Gastroesophageal sphincter (tissue), 4 donors: Measurements from ENCODE around the gene PRDM13. TPM values are rescaled to one million over a fixed set of nuclear protein-coding genes. Genes with fewer than 3 reads are reported as not detected.
"Not testable (repeated sequence)": the region's sequence is repeated elsewhere in the genome, so short reads cannot be mapped to it uniquely, and the experiment has no call there.

Source experiments
- ATAC-seq: fragments of 150-250 bp; one replicate; pipeline ENCODE4 v1.9.1; 2016; ENCODE audit warnings: mild to moderate bottlenecking, moderate library complexity
- H3K27ac ChIP-seq, 4 donors: fragments of 200-600 bp; sonication (generic) in 3 of 4; 1 replicate in 3 of 4; 2 replicates in 1 of 4; pipeline ENCODE4 v1.5.1; 2016 to 2019
- H3K27me3 ChIP-seq: fragments of 200-600 bp; sonication (generic); one replicate; pipeline ENCODE4 v1.5.1; 2019
- H3K36me3 ChIP-seq, 2 donors: fragments of 200-600 bp; sonication (generic); one replicate each; pipeline ENCODE4 v1.5.1; 2019; ENCODE audit warnings: control low read depth in 1 of 2
- H3K4me1 ChIP-seq, 3 donors: fragments of 200-600 bp; sonication (generic); 1 replicate in 2 of 3; 2 replicates in 1 of 3; pipeline ENCODE4 v1.5.1; 2016 to 2019; ENCODE audit warnings: control low read depth in 2 of 3
- H3K4me3 ChIP-seq, 2 donors: fragments of 200-600 bp; sonication (generic); one replicate each; pipeline ENCODE4 v1.5.1; 2019; ENCODE audit warnings: mild to moderate bottlenecking in 1 of 2, moderate library complexity in 1 of 2
- H3K9me3 ChIP-seq, 3 donors: fragments of 200-600 bp; sonication (generic); one replicate each; pipeline ENCODE4 v1.5.1; 2017 to 2019; ENCODE audit warnings: control low read depth in 2 of 3
- EP300 ChIP-seq: sonication (generic); formaldehyde crosslinking; IDR thresholded peaks from one replicate; pipeline ENCODE4 v1.6.1; 2017; ENCODE audit warnings: antibody characterized with exemption, mild to moderate bottlenecking
- POLR2A ChIP-seq, 2 donors: fragments of 450-650 bp; IDR thresholded peaks; one replicate each; pipeline ENCODE4 v1.6.1; 2017; ENCODE audit warnings: antibody characterized with exemption in 2 of 2, mild to moderate bottlenecking in 2 of 2, moderate library complexity in 1 of 2
- POLR2AphosphoS5 ChIP-seq: sonication (generic); formaldehyde crosslinking; IDR thresholded peaks from one replicate; pipeline ENCODE4 v1.6.1; 2017; ENCODE audit warnings: antibody characterized with exemption
- WGBS, 2 donors: methylation state at CpG; one replicate each; pipeline ENCODE4 v1.1.5; 2018; ENCODE audit warnings: low coverage in 1 of 2; 5-methylcytosine and 5-hydroxymethylcytosine counted together
- small RNA-seq, 4 donors: library from RNA; depleted of rRNA; stranded (forward); fragments of <200 nt; gene quantifications; one replicate each; pipeline ENCODE3, GENCODE V24; 2016
- total RNA-seq, 4 donors: library from RNA; depleted of rRNA; stranded (reverse); fragments of >200 nt; gene quantifications; one replicate each; pipeline ENCODE4 v1.1.0, GENCODE V29; 2016
- TF ChIP-seq, protein P1 (sequence below), 4 experiments: fragments of 200-600 bp in 2 of 4; fragments of 450-650 bp in 2 of 4; sonication (generic) in 1 of 4; IDR thresholded peaks; one replicate each; pipeline ENCODE4 v1.5.1; 2017 to 2019; ENCODE audit warnings: antibody characterized with exemption in 4 of 4, mild to moderate bottlenecking in 2 of 4, moderate library complexity in 2 of 4

Gene PRDM13
- total RNA-seq, 4 donors from 2014 or later, result not detected

DNA sequence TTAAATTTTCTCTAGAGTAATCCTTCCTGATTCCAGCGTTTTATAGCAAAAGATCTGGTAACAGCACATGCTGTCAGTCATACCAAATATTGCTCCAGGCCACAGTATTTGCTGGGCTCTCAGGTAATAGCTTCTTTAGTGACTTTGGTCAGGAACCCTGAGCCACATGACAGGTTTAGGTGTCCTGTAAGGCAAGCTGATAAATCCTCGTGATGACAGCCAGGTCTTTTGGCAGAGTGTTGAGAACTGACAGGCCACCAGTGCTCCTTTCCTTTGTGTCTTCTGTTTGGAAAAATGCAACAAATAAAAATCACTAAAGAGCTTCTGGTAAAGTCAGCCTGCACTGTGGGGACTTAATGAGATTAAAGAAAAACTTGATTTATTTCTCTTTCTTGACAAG is 34.6 kb downstream of the PRDM13 start:
- H3K36me3 ChIP-seq, result no peaks in the 10 kb centered on the region
- TF ChIP-seq POLR2AphosphoS5 (no peak), EP300 (no peak), POLR2A (IDR thresholded peaks at IDR 0.05) (no peak)
- TF ChIP-seq, protein P1, sequence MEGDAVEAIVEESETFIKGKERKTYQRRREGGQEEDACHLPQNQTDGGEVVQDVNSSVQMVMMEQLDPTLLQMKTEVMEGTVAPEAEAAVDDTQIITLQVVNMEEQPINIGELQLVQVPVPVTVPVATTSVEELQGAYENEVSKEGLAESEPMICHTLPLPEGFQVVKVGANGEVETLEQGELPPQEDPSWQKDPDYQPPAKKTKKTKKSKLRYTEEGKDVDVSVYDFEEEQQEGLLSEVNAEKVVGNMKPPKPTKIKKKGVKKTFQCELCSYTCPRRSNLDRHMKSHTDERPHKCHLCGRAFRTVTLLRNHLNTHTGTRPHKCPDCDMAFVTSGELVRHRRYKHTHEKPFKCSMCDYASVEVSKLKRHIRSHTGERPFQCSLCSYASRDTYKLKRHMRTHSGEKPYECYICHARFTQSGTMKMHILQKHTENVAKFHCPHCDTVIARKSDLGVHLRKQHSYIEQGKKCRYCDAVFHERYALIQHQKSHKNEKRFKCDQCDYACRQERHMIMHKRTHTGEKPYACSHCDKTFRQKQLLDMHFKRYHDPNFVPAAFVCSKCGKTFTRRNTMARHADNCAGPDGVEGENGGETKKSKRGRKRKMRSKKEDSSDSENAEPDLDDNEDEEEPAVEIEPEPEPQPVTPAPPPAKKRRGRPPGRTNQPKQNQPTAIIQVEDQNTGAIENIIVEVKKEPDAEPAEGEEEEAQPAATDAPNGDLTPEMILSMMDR (IDR thresholded peaks at IDR 0.05), result no peak
- no peak overlapping the region for H3K27ac ChIP-seq
- ATAC-seq, result no peak
- no peak overlapping the region for H3K4me3 ChIP-seq
- H3K4me1 ChIP-seq, result no peaks in the 10 kb centered on the region
- WGBS, 2 donors, result 19 to 50% methylated on average over 2 of the region's 2 CpGs
- H3K27me3 ChIP-seq, result peaks cover 51% of the 10 kb centered on the region
- H3K9me3 ChIP-seq, result peaks cover 0 to 19% (median 0%) of the 10 kb centered on the region in 3 donors

DNA sequence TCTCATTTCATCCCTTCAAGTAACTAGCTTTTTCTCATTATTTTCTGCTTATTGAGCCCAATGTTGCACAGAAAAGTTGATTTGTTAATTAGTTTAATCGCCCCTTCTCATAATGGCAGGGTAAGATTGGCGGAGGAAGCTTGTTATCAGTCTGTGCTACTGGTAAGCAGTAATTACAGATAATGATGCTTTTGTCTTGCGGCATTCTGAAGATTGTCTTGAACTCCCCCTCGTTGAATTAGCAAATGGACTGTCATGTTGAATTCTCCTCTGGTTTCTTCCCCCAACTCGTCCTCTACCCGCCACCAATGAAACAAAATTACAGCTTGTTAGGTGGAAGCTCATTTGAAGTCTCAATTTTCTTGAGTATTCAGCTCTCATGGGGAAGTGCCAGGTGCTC is 39.4 kb downstream of the PRDM13 start:
- H3K36me3 ChIP-seq, result no peaks in the 10 kb centered on the region
- ATAC-seq, result no peak
- TF ChIP-seq POLR2AphosphoS5, result no peak
- TF ChIP-seq POLR2A (IDR thresholded peaks at IDR 0.05), result no peak
- TF ChIP-seq, protein P1 (IDR thresholded peaks at IDR 0.05), result no peak
- TF ChIP-seq EP300, result no peak
- peaks cover 21% of the 10 kb centered on the region for H3K27me3 ChIP-seq
- no peaks in the 10 kb centered on the region for H3K9me3 ChIP-seq
- no peak overlapping the region for H3K27ac ChIP-seq
- 52 to 62% methylated on average over 6 of the region's 6 CpGs for WGBS, 2 donors
- no peaks in the 10 kb centered on the region for H3K4me1 ChIP-seq
- H3K4me3 ChIP-seq, result no peak overlapping the region

DNA sequence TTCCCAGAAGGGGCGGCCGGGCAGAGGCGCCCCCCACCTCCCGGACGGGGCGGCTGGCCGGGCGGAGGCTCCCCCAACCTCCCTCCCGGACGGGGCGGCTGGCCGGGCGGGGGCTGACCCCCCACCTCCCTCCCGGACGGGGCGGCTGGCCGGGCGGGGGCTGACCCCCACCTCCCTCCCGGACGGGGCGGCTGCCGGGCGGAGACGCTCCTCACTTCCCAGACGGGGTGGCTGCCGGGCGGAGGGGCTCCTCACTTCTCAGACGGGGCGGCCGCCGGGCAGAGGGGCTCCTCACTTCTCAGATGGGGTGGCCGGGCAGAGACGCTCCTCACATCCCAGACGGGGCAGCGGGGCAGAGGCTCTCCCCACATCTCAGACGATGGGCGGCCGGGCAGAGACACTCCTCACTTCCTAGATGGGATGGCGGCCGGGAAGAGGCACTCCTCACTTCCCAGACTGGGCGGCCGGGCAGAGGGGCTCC is 43.5 kb downstream of the PRDM13 start:
- H3K9me3 ChIP-seq, ATAC-seq, H3K36me3 ChIP-seq, H3K4me1 ChIP-seq, H3K27ac ChIP-seq, H3K4me3 ChIP-seq: not testable (repeated sequence)
- WGBS, 2 donors, result no CpG with 5 or more reads among the region's 42 CpGs
- H3K27me3 ChIP-seq, result peaks cover 15% of the 10 kb centered on the region

DNA sequence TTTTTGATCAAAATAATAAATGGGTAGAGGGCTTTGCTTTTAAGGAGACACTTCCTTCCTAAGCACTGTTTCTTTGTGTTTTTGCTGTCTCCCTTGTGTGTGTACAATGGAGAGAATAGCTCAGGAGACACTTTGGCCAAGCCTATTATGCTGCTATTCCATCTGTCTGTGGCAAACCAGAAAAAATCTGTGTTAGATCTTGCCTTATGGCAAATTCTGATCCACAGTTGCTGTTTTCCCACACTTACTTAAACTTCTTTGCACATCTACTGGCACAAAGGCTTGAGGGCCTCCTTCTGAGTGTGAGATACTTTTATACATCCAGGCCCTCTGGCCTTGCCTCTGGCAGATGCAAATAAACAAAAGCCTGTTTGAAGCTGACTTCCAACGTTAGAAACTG is 53.6 kb downstream of the PRDM13 start:
- no peak for ATAC-seq
- H3K27ac ChIP-seq, result no peak overlapping the region
- H3K27me3 ChIP-seq, result no peaks in the 10 kb centered on the region
- 0% methylated on average over 1 of the region's 1 CpG for WGBS, 2 donors
- TF ChIP-seq EP300 (no peak), POLR2AphosphoS5 (no peak)
- no peak overlapping the region for H3K4me3 ChIP-seq
- no peaks in the 10 kb centered on the region for H3K9me3 ChIP-seq
- no peaks in the 10 kb centered on the region for H3K36me3 ChIP-seq
- no peaks in the 10 kb centered on the region for H3K4me1 ChIP-seq

DNA sequence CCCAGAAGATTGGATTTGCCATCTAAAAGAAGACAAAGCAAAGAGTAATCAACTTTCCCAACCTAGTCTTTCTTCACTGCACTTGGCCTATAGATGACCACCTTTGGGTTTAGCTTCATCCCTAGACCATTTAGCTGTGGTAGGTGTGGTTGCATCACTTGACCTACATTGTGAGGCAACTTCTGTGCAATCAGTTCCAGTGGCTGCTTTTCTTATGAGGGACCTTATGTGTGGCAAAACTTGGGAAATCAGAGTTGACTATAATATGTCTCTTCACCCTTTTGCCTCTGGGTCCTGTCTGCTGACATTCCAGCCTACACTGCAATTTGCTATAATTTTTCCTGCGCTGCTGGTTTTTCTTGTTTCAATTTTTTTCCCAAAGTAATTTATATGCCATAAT is 55.2 kb downstream of the PRDM13 start:
- WGBS, 2 donors, result 71 to 91% methylated on average over 1 of the region's 1 CpG
- Histone ChIP-seq H3K9me3 (no peaks in the 10 kb centered on the region), H3K36me3 (no peaks in the 10 kb centered on the region), H3K4me1 (no peaks in the 10 kb centered on the region), H3K27me3 (no peaks in the 10 kb centered on the region), H3K27ac (no peak overlapping the region), H3K4me3 (no peak overlapping the region)
- TF ChIP-seq EP300, result no peak
- TF ChIP-seq POLR2AphosphoS5, result no peak
- no peak for TF ChIP-seq POLR2A (IDR thresholded peaks at IDR 0.05)
- TF ChIP-seq, protein P1 (IDR thresholded peaks at IDR 0.05), result no peak
- no peak for ATAC-seq

DNA sequence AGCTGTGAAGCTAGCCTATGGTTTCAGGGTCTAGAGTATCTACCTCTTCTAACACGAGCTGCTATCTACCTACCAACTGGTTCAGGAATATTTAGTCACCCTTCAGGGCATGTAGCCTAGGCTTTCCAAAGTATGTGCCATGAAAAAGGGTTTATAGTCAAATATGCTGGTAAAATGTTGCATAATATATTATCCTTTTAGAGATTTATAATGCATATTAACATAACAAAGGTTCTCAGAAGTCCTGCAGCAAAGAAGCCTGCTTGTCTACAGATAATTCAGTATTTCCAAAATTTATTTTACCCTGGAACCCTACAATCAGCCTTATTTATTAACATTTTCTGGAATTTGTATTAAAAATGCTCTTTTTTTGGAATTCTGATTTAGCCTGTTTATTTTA is 56.0 kb downstream of the PRDM13 start:
- Histone ChIP-seq H3K4me3 (no peak overlapping the region), H3K4me1 (no peaks in the 10 kb centered on the region), H3K27ac (no peak overlapping the region), H3K9me3 (no peaks in the 10 kb centered on the region), H3K36me3 (no peaks in the 10 kb centered on the region), H3K27me3 (no peaks in the 10 kb centered on the region)
- no peak for TF ChIP-seq POLR2A (IDR thresholded peaks at IDR 0.05)
- TF ChIP-seq POLR2AphosphoS5, result no peak
- TF ChIP-seq EP300, result no peak
- TF ChIP-seq, protein P1 (IDR thresholded peaks at IDR 0.05), result no peak
- ATAC-seq, result no peak
- 25 to 57% methylated on average over 1 of the region's 1 CpG for WGBS, 2 donors

Small RNA genes lying within 50 kb of the gene (small RNA-seq; reads per million reads assigned to genes)
- gene RF00019, result 0 reads per million in 4 donors

Other genes with a start within 250 kb of the PRDM13 start
- gene COQ3, start 212.6 kb upstream of the PRDM13 start, total RNA-seq, result 10 to 100 TPM in 2 of 4 donors, 1 to 10 TPM in 2; 3.2 to 13.4 (median 7.8) TPM
- 100 to 1,000 TPM in 2 of 4 donors, 10 to 100 TPM in 2; 34.9 to 273 (median 87.9) TPM for gene PNISR, start 181.5 kb upstream of the PRDM13 start, total RNA-seq
- 10 to 100 TPM; 11.2 to 18.6 (median 15.0) TPM for gene USP45, start 91.4 kb upstream of the PRDM13 start, total RNA-seq
- gene CCNC, start 38.2 kb upstream of the PRDM13 start, total RNA-seq, result 10 to 100 TPM; 31.6 to 66.2 (median 40.4) TPM